H1 (cell line): ENCODE results near the gene DHDDS. TPM values are rescaled to one million over a fixed set of nuclear protein-coding genes. Genes with fewer than 3 reads are reported as not detected.

ENCODE experiments used
- EZH2 ChIP-seq: fragments of 200-600 bp; sonication (generic); IDR thresholded peaks from 2 replicates; pipeline ENCODE4 v1.7.1; 2012; ENCODE audit warnings: low read depth, mild to moderate bottlenecking, moderate library complexity, low read length, inconsistent platforms; ENCODE audit not compliant: severe bottlenecking
- JUND ChIP-seq: IDR thresholded peaks from 2 replicates; pipeline ENCODE4 v1.6.1; 2011; ENCODE audit warnings: mild to moderate bottlenecking, improper control_type of control experiment, low read length
- SP1 ChIP-seq: IDR thresholded peaks from 2 replicates; pipeline ENCODE4 v1.6.1; 2011; ENCODE audit warnings: low read depth, low read length
- polyA plus RNA-seq, 7 experiments: library from polyadenylated mRNA; depleted of rRNA in 3 of 7; stranded (reverse) in 5 of 7; unstranded in 2 of 7; fragments of >200 nt in 5 of 7; fragments of 200-250 nt in 2 of 7; gene quantifications; 1 replicate in 5 of 7; 2 replicates in 1 of 7; 4 replicates in 1 of 7; pipeline versions ENCODE4 v1.2.1 to v1.2.3, GENCODE V29; 2011 to 2013; ENCODE audit warnings: missing spikeins in 2 of 7, mixed read lengths in 2 of 7
- total RNA-seq: library from RNA; stranded (reverse); fragmentation: NEBNext Ultra II Directional; extraction: Animal tissue kit (Norgen Biotek cat#: 25700); gene quantifications from 2 replicates; pipeline ENCODE4 v1.2.1, GENCODE V29; 2021
- TF ChIP-seq, protein P1 (sequence below): fragments of 300-600 bp; sonication (generic); IDR thresholded peaks from 2 replicates; pipeline ENCODE4 v1.7.1; 2012; ENCODE audit warnings: low read length, moderate library complexity, mild to moderate bottlenecking, inconsistent platforms; ENCODE audit not compliant: insufficient replicate concordance
- TF ChIP-seq, protein P2 (sequence below): IDR thresholded peaks from 2 replicates; pipeline ENCODE4 v1.6.1; 2011; ENCODE audit warnings: low read depth, mild to moderate bottlenecking, low read length; ENCODE audit not compliant: insufficient read depth

The DHDDS gene
- total and polyA plus RNA-seq, 2 of the 8 experiments (the other 6 are each of a cell fraction or from before 2014, with no cell fraction given) = 28.3 to 44.6 TPM

GRCh38 chr1:26449868-26450267 is 17.7 kb downstream of the DHDDS start (continued):
- TF ChIP-seq, protein P1, sequence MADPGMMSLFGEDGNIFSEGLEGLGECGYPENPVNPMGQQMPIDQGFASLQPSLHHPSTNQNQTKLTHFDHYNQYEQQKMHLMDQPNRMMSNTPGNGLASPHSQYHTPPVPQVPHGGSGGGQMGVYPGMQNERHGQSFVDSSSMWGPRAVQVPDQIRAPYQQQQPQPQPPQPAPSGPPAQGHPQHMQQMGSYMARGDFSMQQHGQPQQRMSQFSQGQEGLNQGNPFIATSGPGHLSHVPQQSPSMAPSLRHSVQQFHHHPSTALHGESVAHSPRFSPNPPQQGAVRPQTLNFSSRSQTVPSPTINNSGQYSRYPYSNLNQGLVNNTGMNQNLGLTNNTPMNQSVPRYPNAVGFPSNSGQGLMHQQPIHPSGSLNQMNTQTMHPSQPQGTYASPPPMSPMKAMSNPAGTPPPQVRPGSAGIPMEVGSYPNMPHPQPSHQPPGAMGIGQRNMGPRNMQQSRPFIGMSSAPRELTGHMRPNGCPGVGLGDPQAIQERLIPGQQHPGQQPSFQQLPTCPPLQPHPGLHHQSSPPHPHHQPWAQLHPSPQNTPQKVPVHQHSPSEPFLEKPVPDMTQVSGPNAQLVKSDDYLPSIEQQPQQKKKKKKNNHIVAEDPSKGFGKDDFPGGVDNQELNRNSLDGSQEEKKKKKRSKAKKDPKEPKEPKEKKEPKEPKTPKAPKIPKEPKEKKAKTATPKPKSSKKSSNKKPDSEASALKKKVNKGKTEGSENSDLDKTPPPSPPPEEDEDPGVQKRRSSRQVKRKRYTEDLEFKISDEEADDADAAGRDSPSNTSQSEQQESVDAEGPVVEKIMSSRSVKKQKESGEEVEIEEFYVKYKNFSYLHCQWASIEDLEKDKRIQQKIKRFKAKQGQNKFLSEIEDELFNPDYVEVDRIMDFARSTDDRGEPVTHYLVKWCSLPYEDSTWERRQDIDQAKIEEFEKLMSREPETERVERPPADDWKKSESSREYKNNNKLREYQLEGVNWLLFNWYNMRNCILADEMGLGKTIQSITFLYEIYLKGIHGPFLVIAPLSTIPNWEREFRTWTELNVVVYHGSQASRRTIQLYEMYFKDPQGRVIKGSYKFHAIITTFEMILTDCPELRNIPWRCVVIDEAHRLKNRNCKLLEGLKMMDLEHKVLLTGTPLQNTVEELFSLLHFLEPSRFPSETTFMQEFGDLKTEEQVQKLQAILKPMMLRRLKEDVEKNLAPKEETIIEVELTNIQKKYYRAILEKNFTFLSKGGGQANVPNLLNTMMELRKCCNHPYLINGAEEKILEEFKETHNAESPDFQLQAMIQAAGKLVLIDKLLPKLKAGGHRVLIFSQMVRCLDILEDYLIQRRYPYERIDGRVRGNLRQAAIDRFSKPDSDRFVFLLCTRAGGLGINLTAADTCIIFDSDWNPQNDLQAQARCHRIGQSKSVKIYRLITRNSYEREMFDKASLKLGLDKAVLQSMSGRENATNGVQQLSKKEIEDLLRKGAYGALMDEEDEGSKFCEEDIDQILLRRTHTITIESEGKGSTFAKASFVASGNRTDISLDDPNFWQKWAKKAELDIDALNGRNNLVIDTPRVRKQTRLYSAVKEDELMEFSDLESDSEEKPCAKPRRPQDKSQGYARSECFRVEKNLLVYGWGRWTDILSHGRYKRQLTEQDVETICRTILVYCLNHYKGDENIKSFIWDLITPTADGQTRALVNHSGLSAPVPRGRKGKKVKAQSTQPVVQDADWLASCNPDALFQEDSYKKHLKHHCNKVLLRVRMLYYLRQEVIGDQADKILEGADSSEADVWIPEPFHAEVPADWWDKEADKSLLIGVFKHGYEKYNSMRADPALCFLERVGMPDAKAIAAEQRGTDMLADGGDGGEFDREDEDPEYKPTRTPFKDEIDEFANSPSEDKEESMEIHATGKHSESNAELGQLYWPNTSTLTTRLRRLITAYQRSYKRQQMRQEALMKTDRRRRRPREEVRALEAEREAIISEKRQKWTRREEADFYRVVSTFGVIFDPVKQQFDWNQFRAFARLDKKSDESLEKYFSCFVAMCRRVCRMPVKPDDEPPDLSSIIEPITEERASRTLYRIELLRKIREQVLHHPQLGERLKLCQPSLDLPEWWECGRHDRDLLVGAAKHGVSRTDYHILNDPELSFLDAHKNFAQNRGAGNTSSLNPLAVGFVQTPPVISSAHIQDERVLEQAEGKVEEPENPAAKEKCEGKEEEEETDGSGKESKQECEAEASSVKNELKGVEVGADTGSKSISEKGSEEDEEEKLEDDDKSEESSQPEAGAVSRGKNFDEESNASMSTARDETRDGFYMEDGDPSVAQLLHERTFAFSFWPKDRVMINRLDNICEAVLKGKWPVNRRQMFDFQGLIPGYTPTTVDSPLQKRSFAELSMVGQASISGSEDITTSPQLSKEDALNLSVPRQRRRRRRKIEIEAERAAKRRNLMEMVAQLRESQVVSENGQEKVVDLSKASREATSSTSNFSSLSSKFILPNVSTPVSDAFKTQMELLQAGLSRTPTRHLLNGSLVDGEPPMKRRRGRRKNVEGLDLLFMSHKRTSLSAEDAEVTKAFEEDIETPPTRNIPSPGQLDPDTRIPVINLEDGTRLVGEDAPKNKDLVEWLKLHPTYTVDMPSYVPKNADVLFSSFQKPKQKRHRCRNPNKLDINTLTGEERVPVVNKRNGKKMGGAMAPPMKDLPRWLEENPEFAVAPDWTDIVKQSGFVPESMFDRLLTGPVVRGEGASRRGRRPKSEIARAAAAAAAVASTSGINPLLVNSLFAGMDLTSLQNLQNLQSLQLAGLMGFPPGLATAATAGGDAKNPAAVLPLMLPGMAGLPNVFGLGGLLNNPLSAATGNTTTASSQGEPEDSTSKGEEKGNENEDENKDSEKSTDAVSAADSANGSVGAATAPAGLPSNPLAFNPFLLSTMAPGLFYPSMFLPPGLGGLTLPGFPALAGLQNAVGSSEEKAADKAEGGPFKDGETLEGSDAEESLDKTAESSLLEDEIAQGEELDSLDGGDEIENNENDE = no peak
- TF ChIP-seq JUND = no peak
- TF ChIP-seq, protein P2, sequence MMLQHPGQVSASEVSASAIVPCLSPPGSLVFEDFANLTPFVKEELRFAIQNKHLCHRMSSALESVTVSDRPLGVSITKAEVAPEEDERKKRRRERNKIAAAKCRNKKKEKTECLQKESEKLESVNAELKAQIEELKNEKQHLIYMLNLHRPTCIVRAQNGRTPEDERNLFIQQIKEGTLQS = no peak
- TF ChIP-seq SP1 = no peak
- TF ChIP-seq EZH2 = no peak
- TF ChIP-seq, all 59 proteins: peak for 0
